Measurements from ENCODE around the gene PTCD2. TPM values are rescaled to one million over a fixed set of nuclear protein-coding genes. Genes with fewer than 3 reads are reported as not detected.

The PTCD2 gene
- total and polyA plus RNA-seq, 9 of the 15 experiments (the other 6 are each of a cell fraction or from before 2014, with no cell fraction given), result 11.9 to 28.5 (median 18.6) TPM

- CTCF ChIA-PET (ENCODE audit: low intra/inter-chr PET ratio), result no interaction called here
- DNase-seq (ENCODE audit: extremely low read depth in 1 of 4, low spot score in 3 of 4) (no peak), FAIRE-seq (no peak), ATAC-seq (no peak)
- 31% methylated on average over 10 of the region's 10 CpGs for WGBS (ENCODE audit: insufficient coverage, low coverage, missing lambda C conversion rate)
- H3K4me1 ChIP-seq (replicated peaks in 1 of 2; ENCODE audit: control insufficient read depth in 2 of 2, insufficient read depth in 2 of 2, low read length in 2 of 2), result no peaks in the 10 kb centered on the region; a peak in 1 of 5 replicates
- H3K36me3 ChIP-seq (ENCODE audit: control insufficient read depth, insufficient read depth, low read length), result no peaks in the 10 kb centered on the region
- H3K27me3 ChIP-seq (ENCODE audit: control insufficient read depth in 2 of 2, insufficient read depth in 2 of 2, low read length in 2 of 2), result peaks cover 13 to 18% of the 10 kb centered on the region in 2 experiments; a peak in 3 of 5 replicates
- TF ChIP-seq ILF3 (IDR thresholded peaks at IDR 0.05; ENCODE audit: borderline replicate concordance), result no peak
- no peak for TF ChIP-seq TSHZ1 (CRISPR knock-in tag; IDR thresholded peaks at IDR 0.05)
- TF ChIP-seq KLF6 (CRISPR knock-in tag; IDR thresholded peaks at IDR 0.05; ENCODE audit: borderline replicate concordance), result no peak
- no peak for TF ChIP-seq YY1 (IDR thresholded peaks at IDR 0.05; ENCODE audit: borderline replicate concordance in 1 of 3, control insufficient read depth in 1 of 3, extremely low read depth in 1 of 3, insufficient read depth in 3 of 3, insufficient read length in 1 of 3, insufficient replicate concordance in 2 of 3, low read depth in 1 of 3, low read length in 2 of 3)
- no peak for TF ChIP-seq FOXP4 (CRISPR knock-in tag; IDR thresholded peaks at IDR 0.05; ENCODE audit: borderline replicate concordance)
- TF ChIP-seq CTBP1 (IDR thresholded peaks at IDR 0.05; ENCODE audit: borderline replicate concordance), result no peak
- TF ChIP-seq HDAC1 (IDR thresholded peaks at IDR 0.05), result no peak
- no peak for TF ChIP-seq PTBP1 (IDR thresholded peaks at IDR 0.05; ENCODE audit: low read depth, low read length)
- TF ChIP-seq ATF3 (IDR thresholded peaks at IDR 0.05), result no peak
- no peak for TF ChIP-seq ATF3 (CRISPR knock-in tag; conservative IDR thresholded peaks at IDR 0.05)
- TF ChIP-seq MAFF (IDR thresholded peaks at IDR 0.05; ENCODE audit: low read length), result no peak
- no peak for TF ChIP-seq ZNF354B (CRISPR knock-in tag; IDR thresholded peaks at IDR 0.05)
- no peak for TF ChIP-seq ZNF12 (CRISPR knock-in tag; IDR thresholded peaks at IDR 0.05)
- no peak for TF ChIP-seq FOXM1 (IDR thresholded peaks at IDR 0.05; ENCODE audit: low read depth)
- no peak for TF ChIP-seq FOXM1 (CRISPR knock-in tag; IDR thresholded peaks at IDR 0.05; ENCODE audit: low read depth)
- H3K4me3 ChIP-seq, result no peak overlapping the region
- H4K20me1 ChIP-seq (replicated peaks; ENCODE audit: control insufficient read depth, insufficient read depth, low read length), result no peaks in the 10 kb centered on the region; the same call in 1 of the 2 replicates
- intact Hi-C loops (cut with micrococcal nuclease) (no loop called here), in situ Hi-C loops (cut with MboI) (no loop called here)
- no peaks in the 10 kb centered on the region for H3K79me2 ChIP-seq (ENCODE audit: control insufficient read depth, insufficient read depth, low read length)
- no peaks in the 10 kb centered on the region for H3K9me3 ChIP-seq (replicated peaks; ENCODE audit: control insufficient read depth, insufficient read depth, low read depth, low read length)
- no peak overlapping the region for H3K27ac ChIP-seq (ENCODE audit: extremely low read depth, low read depth, low read length)
- no peak overlapping the region for H3K4me2 ChIP-seq (ENCODE audit: insufficient read depth, low read length)
- POLR2A ChIA-PET, result interaction anchor here (0.9 to 2.2 kb wide), 3 partner anchors 14 to 113 kb away, joined by 3 to 7 read pairs (median 5); no protein-coding TSS in a partner anchor
- no peaks in the 10 kb centered on the region for H3K9me1 ChIP-seq (ENCODE audit: control insufficient read depth, insufficient read depth, low read length)
- no TSS peak for BruUV-seq (replicated peaks)
- no peak overlapping the region for H2AFZ ChIP-seq (ENCODE audit: low read depth, low read length)
- no peak overlapping the region for H3K9ac ChIP-seq (ENCODE audit: insufficient read depth in 1 of 2, low read depth in 2 of 2, low read length in 2 of 2)
These were observed 59.8 kb downstream of the PTCD2 start for GRCh38 chr5:72379936-72380335.
